T-helper 22 cell (primary cell): ENCODE measurements around the gene DRD4.

ENCODE experiments used
- DNase-seq: peaks from one replicate; pipeline ENCODE4 v3.0.0-alpha.2; 2020; ENCODE audit warnings: low read depth

DRD4 gene

DNA sequence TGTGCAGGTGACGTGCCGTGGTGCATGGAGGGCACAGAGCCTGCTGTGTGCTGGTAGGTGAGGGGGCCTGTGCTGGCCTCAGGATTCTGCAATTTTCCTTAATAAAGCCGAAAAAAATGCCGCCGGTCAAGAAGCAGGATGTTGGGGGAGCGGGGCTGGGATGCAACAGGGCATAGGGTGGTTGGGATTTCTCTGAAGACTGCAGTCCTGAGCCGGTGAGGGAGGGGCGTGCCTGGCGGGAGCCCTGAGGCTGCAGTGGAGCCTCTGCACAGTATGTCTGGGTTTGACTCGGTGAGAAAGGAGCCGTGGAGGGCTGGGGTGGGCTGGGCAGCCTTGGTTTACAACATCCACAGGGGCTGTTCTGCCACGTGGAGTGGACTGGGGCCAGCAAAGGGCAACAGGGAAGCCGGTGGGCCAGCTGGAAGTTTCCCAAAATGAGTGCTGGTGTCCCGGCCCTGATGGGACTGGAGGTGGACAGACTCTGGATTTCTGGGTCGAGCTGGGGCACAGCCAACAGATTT, 13.7 kb upstream of the DRD4 start:
- no peak for DNase-seq

DNA sequence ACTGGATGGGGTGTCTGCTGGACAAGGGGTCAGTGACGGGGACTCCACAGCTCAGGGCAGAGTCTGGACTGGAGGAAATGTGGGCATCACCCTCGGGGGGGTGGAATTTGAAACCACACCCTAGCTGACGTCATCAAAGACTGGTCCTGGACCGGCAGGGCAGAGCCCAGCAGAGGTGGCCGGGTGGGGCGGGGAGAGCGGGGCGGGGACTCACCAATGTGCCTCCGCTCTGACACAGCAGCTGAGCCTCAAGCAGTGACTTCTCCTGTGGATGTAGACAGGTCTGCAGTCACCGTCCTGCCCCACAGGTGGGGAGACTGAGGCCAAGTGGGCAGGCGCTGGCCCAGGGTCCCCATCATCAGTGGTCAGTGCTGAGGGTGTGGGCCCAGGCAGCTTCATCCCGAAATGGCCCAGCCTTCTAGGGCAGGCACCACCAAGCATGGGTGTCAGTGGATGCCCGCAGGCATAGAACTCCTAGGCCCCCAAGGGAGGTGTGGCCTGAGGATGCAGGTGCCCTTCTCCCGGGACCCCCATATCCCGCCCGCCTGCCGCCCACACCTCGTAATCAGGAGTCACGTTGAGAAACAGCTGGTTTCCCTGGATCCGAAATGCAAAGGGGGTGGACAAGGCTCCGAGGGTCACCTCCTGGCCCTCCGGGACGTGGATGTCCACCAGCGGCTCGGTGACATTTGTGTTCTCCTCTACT, 12.9 kb upstream of the DRD4 start:
- no peak for DNase-seq

DNA sequence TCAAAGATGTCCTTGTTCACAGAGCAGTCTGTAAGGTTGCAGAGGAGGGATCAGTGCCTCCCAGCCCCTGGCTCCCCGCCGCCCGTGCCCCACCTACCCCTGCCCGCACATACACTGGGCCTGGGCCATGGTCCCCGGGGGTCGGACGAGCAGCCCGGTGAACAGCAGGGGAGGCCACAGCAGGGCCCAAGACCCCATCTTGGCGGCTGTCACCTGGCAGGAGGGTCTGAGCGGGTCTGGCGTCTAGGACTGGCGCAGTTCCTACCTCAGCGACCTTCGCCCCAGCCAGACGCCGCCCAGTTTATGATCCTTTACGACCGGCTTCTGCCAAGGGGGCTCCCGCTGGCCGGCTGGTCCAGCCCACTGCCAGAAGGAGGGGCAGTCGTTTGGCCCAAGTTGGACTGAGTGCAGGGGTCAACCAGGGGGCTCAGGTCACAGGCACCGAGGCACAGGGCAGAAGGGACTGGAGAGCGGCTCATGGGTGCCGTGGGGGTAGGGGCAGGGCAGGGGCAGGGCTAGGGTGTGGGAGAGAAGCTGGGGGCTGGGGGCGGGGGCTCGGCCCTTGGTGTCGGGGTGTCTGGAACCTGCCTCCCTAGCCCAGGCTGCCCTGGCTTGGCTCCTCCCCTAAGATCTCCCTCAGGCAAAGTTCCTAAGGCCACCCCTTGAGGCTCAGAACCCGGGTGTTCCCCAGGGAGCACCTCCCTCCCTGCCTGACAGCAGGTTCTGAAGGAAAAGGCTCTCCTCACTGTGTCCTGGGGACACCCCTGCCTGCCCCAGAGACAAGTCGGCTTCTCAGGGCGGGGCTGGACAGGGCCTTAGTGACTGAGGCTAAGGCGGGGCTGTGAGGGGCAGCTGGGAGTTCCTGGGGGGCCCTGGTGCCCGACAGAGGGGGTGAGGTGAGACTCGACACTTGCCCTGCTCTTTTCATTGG, 12.1 kb upstream of the DRD4 start, which contains the start of gene CDHR5:
CDHR5 (minus strand) TSS at position 251 of the 931 bp plus-strand sequence; CDS start at position 198, 53 bp downstream.
- DNase-seq = no peak

DNA sequence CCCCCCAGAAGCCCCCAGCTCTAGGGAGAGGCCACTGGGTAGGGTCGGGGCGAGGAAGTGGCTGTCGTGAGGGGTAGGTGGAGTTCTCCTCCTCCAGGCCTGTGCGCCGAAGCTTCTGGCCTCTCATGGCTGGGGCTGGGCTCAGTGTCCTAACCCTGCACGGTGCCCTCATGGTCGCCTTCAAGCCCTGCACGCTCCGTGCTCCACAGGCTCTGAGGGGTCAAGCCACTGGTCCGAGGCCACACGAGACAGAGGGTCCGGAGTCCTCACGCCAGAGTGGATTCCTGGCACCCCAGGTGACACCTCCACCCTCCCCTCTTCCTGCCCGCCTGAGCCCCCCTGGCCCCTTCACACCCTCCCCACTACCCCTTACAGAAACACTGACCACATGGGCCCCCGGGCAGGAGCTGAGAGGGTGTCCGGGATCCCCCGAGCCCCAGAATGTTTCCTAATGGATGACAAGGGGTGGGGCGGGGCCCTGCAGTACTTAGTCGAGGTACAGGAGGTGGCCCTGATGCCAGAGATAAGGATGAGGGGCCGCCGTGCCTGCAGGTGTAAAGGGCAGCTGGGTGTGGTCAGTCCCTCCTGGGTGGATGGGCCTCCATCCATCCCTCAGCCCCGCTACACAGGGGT, 11.3 kb upstream of the DRD4 start:
- no peak for DNase-seq

DNA sequence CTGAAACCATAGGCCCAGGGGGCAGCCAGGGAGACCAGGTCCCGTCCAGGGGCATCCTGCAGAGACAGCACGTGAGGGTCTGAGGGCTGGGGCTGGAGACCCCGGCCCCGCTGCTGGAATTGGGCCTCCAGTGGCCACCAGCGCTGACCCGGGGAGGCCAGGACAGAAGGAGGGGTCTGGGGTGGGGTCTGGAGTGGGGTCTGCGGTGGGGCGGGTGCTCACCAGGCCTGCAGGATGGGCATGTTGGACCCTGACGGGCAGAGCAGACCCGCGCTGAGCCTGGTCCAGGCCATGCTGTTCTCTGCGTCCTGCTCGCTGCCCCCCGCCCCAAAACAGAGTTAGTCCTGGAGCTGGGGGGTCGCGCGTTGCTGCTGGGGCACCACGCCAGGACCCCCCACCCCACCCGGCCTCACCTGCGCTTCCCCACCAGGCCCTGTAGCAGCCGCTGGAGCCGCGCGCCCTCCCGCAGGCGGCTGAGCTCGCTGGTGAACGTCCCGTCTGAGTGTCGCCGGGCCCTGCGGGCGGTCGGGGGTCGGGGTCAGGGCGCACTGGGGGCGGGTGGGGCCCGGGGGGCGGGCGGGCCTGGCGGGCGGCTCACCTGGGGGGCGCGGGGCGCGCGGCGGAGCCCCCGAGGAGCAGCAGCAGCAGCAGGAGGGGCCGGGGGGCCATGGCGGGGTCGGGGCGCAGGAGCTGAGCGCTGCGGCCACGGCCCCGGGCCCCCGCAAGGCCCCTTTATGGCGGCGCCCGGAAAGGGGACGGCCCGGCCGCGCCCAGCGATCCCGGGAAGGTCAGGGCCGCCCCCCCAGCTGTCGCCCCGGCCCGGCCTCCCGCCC, 10.4 kb upstream of the DRD4 start, which contains the start of gene SCT:
SCT (minus strand) TSS at position 707 of the 833 bp plus-strand sequence; CDS start at position 669, 38 bp downstream.
- no peak for DNase-seq

DNA sequence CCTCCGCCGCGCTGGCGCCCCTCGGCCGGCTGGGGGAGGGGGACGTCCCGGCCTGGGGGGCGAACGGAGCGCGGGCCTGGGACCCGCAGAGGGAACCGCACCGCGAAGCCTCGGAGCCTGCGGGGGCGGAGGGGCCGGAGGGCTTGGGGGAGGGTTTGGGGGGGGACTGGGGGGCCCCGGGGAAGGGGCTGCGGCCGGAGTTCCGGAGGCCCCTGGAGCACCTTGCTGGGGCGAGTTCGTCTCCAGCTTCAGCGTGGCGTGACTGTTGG, 9.8 kb upstream of the DRD4 start:
- DNase-seq = no peak

DNA sequence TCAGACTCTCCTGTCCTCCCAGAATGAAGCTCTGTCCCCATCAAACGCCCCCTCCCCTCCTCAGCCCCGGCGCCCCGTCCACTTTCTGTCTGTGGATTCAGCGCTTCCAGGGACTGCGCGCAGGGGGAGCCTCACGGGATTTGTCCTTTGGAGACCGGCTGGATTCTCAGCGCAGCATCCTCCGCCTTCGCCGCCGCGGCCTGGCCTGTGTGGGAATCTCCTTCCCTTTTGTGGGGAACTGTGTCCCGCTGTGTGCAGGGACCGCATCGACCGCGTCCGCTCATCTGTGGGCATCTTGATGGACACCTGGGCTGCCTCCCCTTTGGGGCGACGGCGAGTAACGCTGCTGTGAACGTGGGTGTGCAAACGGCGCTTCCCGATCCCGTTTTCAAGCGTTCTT, 9.0 kb upstream of the DRD4 start:
- no peak for DNase-seq

DNA sequence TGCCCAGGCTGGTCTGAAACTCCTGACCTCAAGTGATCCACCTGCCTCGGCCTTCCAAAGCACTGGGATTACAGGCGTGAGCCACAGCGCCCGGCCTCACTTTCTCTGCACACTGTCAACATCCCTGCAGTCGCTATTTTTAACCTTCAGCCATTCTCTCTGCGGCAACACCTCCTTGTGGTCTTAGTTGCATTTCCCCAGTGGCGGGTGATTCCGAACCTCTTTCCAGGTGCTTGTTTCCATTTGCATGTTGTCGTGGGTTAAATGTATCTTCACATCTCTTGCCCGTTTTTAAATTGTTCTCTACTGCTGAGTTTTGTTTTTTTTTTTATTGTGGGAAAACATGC, 7.9 kb upstream of the DRD4 start:
- DNase-seq = no peak

DNA sequence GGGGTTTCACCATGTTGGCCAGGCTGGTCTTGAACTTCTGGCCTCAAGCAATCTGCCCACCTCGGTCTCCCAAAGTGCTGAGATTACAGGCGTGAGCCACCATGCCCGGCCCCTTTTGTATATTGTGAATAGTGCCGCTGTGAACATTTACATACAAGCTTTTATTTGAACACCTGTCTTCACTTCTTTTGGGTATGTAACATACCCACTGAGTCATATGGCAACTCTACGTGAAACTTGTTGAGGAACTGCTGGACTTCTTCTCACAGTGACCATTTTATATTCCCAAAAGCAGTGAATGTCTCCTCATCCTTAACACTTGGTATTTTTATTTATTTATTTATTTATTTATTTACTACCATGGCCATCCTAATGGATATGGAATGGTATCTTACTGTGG, 6.2 kb upstream of the DRD4 start:
- no peak for DNase-seq

DNA sequence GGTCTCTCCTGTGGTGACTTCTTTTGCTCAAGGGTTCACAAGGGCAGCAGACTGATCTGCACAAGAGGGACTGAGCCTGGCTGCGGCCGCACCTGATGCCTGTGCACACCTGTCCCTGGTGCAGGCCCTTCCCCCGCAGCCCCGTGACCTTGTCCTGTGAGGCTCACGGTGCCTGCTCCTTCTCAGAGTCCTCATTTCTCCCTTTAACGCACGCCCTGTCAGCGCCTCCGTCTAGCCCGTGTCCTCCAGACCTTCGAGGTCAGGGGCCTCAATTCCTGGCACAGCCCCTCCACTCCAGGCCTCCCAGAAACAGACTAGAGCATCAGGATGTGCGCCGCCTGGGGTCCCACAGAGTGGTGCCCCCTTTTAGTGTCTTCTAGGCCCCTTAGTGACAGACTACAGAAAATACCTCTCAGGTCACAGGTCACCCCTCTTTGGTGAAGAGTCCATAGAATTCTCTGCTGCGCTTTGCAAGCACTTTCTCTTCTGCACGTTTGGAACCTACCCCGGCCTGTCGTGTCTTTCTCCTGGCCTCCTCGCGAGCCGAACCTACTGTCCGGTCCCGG, 1.0 kb upstream of the DRD4 start:
- DNase-seq = no peak

DNA sequence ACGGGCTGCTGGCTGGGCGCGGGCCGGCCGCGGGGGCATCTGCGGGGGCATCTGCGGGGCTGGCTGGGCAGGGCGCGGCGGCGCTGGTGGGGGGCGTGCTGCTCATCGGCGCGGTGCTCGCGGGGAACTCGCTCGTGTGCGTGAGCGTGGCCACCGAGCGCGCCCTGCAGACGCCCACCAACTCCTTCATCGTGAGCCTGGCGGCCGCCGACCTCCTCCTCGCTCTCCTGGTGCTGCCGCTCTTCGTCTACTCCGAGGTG, 194 bp downstream of the DRD4 start:
- DNase-seq = no peak

DNA sequence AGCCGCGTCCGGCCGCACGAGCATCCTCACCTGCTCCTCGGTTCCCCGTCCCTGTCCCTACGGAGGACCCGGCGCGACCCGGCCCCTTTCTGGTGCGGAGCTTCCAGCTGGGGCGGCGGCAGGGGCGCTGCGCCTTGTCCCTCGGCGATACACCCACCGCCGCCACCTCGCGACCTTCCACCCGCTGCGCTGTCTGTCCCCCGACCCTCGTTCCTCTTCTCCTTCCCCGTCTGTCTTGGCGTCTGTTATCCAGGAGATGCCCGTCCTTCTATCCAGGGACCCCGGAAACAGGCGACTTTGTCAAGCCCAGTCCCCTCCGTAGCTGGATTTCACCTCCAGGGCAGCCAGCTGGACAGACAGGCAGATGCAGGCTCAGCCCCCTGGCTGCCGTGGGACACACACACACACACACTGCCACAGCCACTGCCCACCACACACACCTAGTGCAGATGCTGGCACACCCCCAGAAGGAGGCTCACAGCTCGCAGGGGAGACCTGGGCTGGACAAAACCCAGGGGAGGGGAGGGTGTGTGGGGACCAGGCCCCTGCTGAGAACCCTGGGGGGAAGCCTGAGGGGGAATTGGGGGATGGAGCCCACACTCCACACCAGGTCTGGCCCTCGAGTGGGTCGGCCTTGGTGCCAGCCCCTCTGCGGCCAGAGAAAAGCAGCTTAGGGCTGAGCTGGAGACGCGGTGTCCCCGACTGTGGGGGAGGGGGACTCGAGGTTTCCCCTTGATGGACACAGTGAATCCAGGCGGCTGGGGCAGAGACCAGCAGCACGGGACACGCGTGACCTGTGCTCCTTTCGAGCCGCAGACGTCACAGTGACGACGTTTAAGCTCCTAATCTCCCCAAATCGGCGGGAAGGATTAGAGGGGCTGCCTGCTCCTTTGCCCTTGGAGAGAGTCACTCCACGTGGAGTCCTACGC, 788 bp downstream of the DRD4 start:
- DNase-seq = no peak

DNA sequence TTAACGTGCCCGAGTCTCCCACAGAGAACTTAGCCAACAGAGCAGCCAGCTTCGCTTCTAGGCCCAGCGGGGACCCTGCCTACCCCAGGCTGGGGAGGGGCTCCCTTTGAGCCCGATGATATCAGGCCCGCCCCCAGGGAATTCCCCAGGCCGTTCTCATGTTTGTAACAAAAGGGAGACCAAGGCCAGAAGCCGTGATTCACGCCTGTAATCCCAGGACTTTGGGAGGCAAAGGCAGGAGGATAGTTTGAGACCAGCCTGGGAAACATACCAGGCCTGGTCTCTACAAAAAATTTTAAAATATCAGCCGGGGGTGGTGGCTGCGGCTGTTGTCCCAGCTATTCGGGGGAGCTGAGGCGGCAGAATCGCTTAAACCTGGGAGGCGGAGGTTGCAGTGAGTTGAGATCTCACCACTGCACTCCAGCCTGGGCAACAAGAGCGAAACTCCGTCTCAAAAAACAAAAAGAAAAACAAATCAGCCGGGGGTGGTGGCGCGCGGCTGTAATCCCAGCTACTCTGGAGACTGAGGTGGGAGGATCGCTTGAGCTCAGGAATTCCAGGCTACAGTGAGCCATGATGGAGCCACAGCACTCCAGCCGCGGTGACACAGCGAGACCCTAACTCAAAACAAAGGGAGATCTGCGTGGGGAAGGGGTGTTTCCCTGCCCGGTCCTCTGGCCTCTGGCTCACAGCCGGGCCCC, 1.7 kb downstream of the DRD4 start:
- DNase-seq = no peak

DNA sequence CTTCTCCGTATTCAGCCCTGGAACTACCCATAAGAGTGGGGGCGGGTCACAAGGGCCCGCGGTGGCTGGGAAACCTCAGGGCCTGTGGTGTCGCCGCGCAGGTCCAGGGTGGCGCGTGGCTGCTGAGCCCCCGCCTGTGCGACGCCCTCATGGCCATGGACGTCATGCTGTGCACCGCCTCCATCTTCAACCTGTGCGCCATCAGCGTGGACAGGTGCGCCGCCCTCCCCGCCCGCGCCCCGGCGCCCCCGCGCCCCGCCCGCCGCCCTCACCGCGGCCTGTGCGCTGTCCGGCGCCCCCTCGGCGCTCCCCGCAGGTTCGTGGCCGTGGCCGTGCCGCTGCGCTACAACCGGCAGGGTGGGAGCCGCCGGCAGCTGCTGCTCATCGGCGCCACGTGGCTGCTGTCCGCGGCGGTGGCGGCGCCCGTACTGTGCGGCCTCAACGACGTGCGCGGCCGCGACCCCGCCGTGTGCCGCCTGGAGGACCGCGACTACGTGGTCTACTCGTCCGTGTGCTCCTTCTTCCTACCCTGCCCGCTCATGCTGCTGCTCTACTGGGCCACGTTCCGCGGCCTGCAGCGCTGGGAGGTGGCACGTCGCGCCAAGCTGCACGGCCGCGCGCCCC, 2.4 kb downstream of the DRD4 start:
- DNase-seq = no peak

DNA sequence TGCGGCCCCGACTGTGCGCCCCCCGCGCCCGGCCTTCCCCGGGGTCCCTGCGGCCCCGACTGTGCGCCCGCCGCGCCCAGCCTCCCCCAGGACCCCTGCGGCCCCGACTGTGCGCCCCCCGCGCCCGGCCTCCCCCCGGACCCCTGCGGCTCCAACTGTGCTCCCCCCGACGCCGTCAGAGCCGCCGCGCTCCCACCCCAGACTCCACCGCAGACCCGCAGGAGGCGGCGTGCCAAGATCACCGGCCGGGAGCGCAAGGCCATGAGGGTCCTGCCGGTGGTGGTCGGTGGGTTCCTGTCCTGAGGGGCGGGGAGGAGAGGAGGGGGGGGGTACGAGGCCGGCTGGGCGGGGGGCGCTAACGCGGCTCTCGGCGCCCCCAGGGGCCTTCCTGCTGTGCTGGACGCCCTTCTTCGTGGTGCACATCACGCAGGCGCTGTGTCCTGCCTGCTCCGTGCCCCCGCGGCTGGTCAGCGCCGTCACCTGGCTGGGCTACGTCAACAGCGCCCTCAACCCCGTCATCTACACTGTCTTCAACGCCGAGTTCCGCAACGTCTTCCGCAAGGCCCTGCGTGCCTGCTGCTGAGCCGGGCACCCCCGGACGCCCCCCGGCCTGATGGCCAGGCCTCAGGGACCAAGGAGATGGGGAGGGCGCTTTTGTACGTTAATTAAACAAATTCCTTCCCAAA, 3.1 kb downstream of the DRD4 start:
- DNase-seq = no peak

DNA sequence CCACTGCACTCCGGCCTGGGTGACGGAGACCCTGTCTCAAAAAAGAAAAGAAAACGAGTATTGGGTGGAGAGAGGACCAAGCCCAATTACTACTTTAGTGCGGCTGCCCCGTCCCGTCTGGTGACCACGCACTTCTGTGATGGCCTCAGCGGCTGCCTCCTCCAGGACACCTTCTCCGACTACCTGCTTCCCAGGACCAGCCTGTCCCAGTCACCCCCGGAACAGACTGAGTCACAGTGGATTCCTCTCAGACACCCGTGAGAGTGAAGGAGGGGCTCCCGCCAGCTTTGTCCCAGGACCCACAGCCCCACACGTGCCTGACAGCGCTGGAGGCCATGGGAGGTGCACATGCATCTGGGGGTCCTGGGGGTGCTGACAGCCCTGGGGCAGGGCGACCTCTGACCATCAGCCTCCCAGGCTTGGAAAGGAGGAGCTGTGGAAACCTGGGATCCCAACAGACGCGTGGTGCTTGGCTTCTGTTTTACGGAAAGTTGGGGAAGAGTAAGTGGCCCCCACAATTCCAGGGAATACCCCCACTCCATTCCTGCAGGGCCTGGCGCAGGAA, 4.8 kb downstream of the DRD4 start:
- DNase-seq = no peak

DNA sequence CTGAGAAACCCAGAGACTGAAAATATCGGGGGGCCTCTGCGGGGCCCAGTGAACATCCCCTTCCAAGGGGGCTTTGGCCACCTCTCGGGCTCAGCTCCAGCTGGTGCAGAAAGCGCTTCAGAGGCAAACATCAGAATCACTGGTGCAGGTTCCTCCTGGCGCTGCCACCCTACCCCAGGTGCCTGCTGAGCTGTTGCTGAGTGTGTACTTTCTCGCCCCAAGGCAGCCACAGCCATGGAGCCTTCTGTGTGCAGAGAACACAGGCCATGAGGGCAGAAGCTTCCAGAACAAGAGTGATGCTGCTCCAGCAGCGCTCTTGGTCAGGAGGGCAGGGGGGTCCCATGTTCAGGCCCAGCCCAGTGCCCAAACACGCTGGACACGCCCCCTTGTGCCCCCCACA, 6.3 kb downstream of the DRD4 start:
- DNase-seq = no peak

DNA sequence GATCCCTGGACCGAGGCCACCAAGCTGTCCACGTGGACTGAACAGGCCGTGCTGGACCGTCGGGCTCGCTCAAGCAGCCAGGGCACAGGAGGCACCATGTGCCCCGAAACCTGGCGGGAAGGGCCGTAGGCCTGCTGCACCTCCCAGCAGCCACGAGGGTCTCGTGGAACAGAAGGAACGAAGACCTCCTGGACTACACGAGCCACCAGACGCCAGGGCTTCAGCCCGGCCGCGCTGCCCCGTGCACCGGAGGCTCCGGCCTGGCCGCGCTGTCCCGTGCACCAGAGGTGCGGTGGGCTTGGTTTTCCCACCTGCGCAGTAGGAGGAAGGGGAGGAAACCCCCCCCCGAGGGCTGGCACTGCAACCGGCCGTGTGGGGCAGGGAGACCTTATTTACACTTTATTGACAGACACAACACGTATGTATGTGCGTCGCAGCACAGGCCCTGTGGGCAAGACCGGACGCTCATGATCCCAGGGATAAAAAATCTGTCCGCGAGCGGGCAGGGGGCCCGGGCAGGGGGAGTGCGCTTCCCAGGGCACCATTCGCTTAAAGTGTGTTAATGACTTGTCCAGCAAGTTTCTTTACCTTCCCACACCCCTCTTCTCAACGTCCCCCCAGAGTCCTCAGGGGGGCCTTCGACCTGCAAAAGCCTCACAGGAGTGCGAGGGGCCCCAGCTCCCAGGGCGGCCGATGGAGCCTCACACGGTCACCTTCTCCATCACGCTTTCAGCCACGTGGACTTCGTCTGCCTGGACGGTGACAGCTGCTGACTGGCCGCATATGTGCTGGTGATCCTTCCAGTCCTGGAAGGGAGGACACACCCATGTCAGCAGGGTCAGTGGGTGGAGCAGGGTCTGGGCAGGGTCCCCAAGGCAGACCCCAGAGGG, 7.0 kb downstream of the DRD4 start:
- DNase-seq = no peak
